Endothelial cell of umbilical vein (primary cell): ENCODE results near the gene PCSK6. TPM values are rescaled to one million over a fixed set of nuclear protein-coding genes. Genes with fewer than 3 reads are reported as not detected.

Experiments used
- BruUV-seq: library from RNA; stranded (reverse); fragments of 400-500 nt; replicated peaks from 2 replicates; lab custom pipeline; 2021; lab: Mats Ljungman, UMichigan
- CTCF ChIA-PET: fragments of 300-600, 350-600 bp; sonication (Branson Sonifier 250); formaldehyde crosslinking; loops from one replicate; lab custom pipeline; 2021; ENCODE audit warnings: antibody characterized with exemption, inconsistent platforms; lab: Charles Lee
- POLR2A ChIA-PET: fragments of 300-600, 350-600 bp; sonication (Branson Sonifier 250); formaldehyde crosslinking; loops from one replicate; lab custom pipeline; 2021; ENCODE audit warnings: antibody characterized with exemption, inconsistent platforms; lab: Charles Lee
- DNase-seq: peaks from one replicate; pipeline ENCODE4 v3.0.0-alpha.2; 2011; ENCODE audit warnings: low read depth, low spot score
- FAIRE-seq: peaks from 2 replicates; lab custom pipeline; 2011; peaks lifted over from hg19 to GRCh38; lab: Jason Lieb, UNC
- H2AFZ ChIP-seq: 2 replicates; pipeline ENCODE4 v1.6.0; 2012; ENCODE audit warnings: low read depth, low read length, control low read depth, inconsistent platforms
- H3K27ac ChIP-seq: 2 replicates; pipeline ENCODE4 v1.5.1; 2011; ENCODE audit warnings: low read depth, mild to moderate bottlenecking, control low read depth, low read length, moderate library complexity; ENCODE audit not compliant: insufficient read depth
- H3K27me3 ChIP-seq, 2 experiments: 2 replicates each; pipeline versions ENCODE4 v1.6.0 to v1.6.1; 2011; ENCODE audit warnings: low read length in 2 of 2, mixed read lengths in 1 of 2; ENCODE audit not compliant: control insufficient read depth in 2 of 2, insufficient read depth in 2 of 2
- H3K36me3 ChIP-seq, 2 experiments: 2 replicates in 1 of 2; 3 replicates in 1 of 2; pipeline ENCODE4 v1.5.1; 2011; ENCODE audit warnings: low read length in 2 of 2, mild to moderate bottlenecking in 1 of 2, moderate library complexity in 1 of 2; ENCODE audit not compliant: control insufficient read depth in 2 of 2, insufficient read depth in 2 of 2; ENCODE audit errors: extremely low read depth in 1 of 2
- H3K4me1 ChIP-seq: 3 replicates; pipeline ENCODE4 v1.5.1; 2011; ENCODE audit warnings: mild to moderate bottlenecking, low read length; ENCODE audit not compliant: control insufficient read depth, insufficient read depth; ENCODE audit errors: extremely low read depth
- H3K4me2 ChIP-seq: 2 replicates; pipeline ENCODE4 v1.6.1; 2011; ENCODE audit warnings: low read length, control low read depth, mixed read lengths; ENCODE audit not compliant: insufficient read depth
- H3K4me3 ChIP-seq, 3 experiments: fragments of 200-600 bp in 1 of 3; sonication (generic), shearing (Covaris generic) in 1 of 3; replicated peaks in 1 of 3; 2 replicates each; pipeline ENCODE4 v1.5.1; 2011 to 2016; ENCODE audit warnings: control low read depth in 3 of 3, low read length in 3 of 3, mild to moderate bottlenecking in 2 of 3, inconsistent platforms in 1 of 3, low read depth in 1 of 3, moderate library complexity in 1 of 3; ENCODE audit not compliant: insufficient read depth in 1 of 3
- H3K79me2 ChIP-seq: 2 replicates; pipeline ENCODE4 v1.6.0; 2012; ENCODE audit warnings: low read length, inconsistent platforms; ENCODE audit not compliant: control insufficient read depth, insufficient read depth
- H3K9ac ChIP-seq: replicated peaks from 2 replicates; pipeline ENCODE3; 2011; ENCODE audit warnings: low read length, control low read depth; ENCODE audit not compliant: insufficient read depth; ENCODE audit errors: extremely low read depth
- H3K9me1 ChIP-seq: replicated peaks from 3 replicates; pipeline ENCODE4 v1.6.0; 2011; ENCODE audit warnings: mild to moderate bottlenecking, low read length; ENCODE audit not compliant: control insufficient read depth, insufficient read depth; ENCODE audit errors: extremely low read depth
- H3K9me3 ChIP-seq: replicated peaks from 2 replicates; pipeline ENCODE4 v1.5.1; 2012; ENCODE audit warnings: low read length, inconsistent platforms; ENCODE audit not compliant: control insufficient read depth, insufficient read depth
- H4K20me1 ChIP-seq: replicated peaks from 2 replicates; pipeline ENCODE3; 2011; ENCODE audit warnings: mild to moderate bottlenecking, low read length; ENCODE audit not compliant: control insufficient read depth, insufficient read depth; ENCODE audit errors: extremely low read depth
- EZH2 ChIP-seq: IDR thresholded peaks from 2 replicates; pipeline ENCODE4 v1.6.1; 2012; ENCODE audit warnings: borderline replicate concordance, low read depth, mild to moderate bottlenecking, moderate library complexity, low read length, inconsistent platforms; ENCODE audit not compliant: severe bottlenecking
- FOS ChIP-seq: IDR thresholded peaks from 2 replicates; pipeline ENCODE4 v1.6.1; 2011; ENCODE audit warnings: mild to moderate bottlenecking, low read length, moderate library complexity, borderline replicate concordance; ENCODE audit not compliant: insufficient read depth
- JUN ChIP-seq: IDR thresholded peaks from 2 replicates; pipeline ENCODE4 v1.6.1; 2011; ENCODE audit warnings: borderline replicate concordance, low read depth; ENCODE audit not compliant: insufficient read length, insufficient read depth
- POLR2A ChIP-seq: IDR thresholded peaks from 2 replicates; pipeline ENCODE4 v1.6.1; 2012; ENCODE audit warnings: low read depth, mild to moderate bottlenecking, control low read depth, low read length
- POLR2AphosphoS5 ChIP-seq: IDR thresholded peaks from 2 replicates; pipeline ENCODE4 v1.6.1; 2012; ENCODE audit warnings: low read depth, mild to moderate bottlenecking, control low read depth, low read length, moderate library complexity; ENCODE audit not compliant: insufficient read depth
- dilution Hi-C: fragments of 300-500 bp; cut with MboI; formaldehyde crosslinking; loops from one replicate; pipeline ENCODE4 v1.15.0; 2019; ENCODE audit warnings: low sequenced_read_pairs; ENCODE audit not compliant: extremely low pct_ligation_motif_present
- intact Hi-C: fragments of 100-400 bp; cut with micrococcal nuclease; formaldehyde crosslinking; loops from one replicate; pipeline ENCODE4 v1.10.0; 2022
- polyA plus RNA-seq, 4 experiments: library from polyadenylated mRNA; depleted of rRNA in 3 of 4; stranded (reverse) in 3 of 4; unstranded in 1 of 4; fragments of >200 nt; gene quantifications; 2 replicates each; pipeline versions ENCODE4 v1.2.1 to v1.2.3, GENCODE V29; 2011 to 2012; ENCODE audit warnings: missing spikeins in 1 of 4
- total RNA-seq: library from RNA; stranded (reverse); gene quantifications from 2 replicates; pipeline ENCODE4 v1.2.3, GENCODE V29; 2021
- TF ChIP-seq, protein P1 (sequence below): IDR thresholded peaks from 2 replicates; pipeline ENCODE4 v1.6.1; 2011; ENCODE audit not compliant: insufficient read depth, insufficient read length
- TF ChIP-seq, protein P2 (sequence below), 2 donors: IDR thresholded peaks; 1 replicate in 1 of 2; 2 replicates in 1 of 2; pipeline ENCODE4 v1.5.1; 2011; ENCODE audit warnings: low read length in 2 of 2, mild to moderate bottlenecking in 2 of 2, moderate library complexity in 2 of 2, control low read depth in 1 of 2, inconsistent platforms in 1 of 2, low read depth in 1 of 2; ENCODE audit not compliant: insufficient read depth in 1 of 2; ENCODE audit errors: extremely low read depth in 1 of 2

The PCSK6 gene
- total and polyA plus RNA-seq, 2 donors (not counting 3 experiments of a cell fraction or from before 2014, with no cell fraction given) = 0.18 to 0.69 TPM

DNA sequence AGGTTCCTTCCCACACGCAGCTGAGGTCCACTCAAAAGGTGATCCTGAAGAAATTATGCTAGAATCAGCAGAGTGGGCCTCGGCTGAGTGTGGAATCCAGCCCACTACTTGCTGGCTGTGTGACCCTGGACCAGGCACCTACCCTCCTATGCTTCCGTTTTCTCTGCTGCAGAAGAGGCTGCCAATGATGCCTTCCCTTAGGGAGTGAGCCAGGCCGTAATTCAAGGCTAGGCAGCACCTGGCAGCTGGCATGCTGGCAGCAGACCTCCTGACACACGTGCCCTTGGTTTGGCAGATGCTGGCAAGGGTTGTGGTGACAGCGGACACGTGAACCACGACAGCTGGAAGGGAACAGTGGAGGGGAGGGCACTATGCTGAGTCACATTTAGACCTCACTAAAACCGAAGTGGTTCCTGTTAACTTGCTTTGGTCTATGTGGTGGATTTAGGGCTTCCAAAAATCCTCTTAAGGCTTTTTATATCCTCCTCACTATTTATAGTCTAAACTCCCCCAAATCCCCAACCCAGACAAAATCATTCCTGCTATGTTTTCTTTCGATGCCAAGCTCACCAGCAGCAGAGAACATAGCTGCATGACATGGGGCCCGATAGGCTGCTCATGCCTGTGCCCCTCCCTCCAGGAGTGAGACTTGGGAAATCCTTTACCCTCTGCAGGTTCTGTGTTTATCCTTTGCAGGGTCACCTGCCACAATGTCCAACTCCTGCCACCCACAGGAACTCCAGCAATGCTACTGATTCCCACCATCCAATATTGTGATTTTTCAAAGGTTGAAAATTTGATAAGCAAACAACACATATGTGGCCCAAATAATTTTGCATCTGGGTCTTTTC, 10.6 kb upstream of the PCSK6 start:
- intact Hi-C loops (no loop called here), dilution Hi-C loops (no loop called here)
- no peaks in the 10 kb centered on the region for H3K4me1 ChIP-seq
- H3K9me3 ChIP-seq = no peaks in the 10 kb centered on the region
- no peaks in the 10 kb centered on the region for H3K9me1 ChIP-seq
- peaks cover 4 to 8% of the 10 kb centered on the region in 2 experiments for H3K27me3 ChIP-seq
- H4K20me1 ChIP-seq = no peaks in the 10 kb centered on the region
- no peak for FAIRE-seq
- no peaks in the 10 kb centered on the region for H3K79me2 ChIP-seq
- no peak overlapping the region for H3K4me3 ChIP-seq
- H3K36me3 ChIP-seq = no peaks in the 10 kb centered on the region
- CTCF ChIA-PET = interaction anchor here (2.9 to 3.8 kb wide), 2 partner anchors 141 to 180 kb away, joined by 16 to 28 read pairs; no protein-coding TSS in a partner anchor
- no TSS peak for BruUV-seq
- POLR2A ChIA-PET = no interaction called here
- H2AFZ ChIP-seq = no peak overlapping the region
- H3K4me2 ChIP-seq = no peak overlapping the region
- TF ChIP-seq, protein P1, sequence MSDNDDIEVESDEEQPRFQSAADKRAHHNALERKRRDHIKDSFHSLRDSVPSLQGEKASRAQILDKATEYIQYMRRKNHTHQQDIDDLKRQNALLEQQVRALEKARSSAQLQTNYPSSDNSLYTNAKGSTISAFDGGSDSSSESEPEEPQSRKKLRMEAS = no peak
- no peak for TF ChIP-seq POLR2A
- no peak for TF ChIP-seq JUN
- TF ChIP-seq, protein P2, sequence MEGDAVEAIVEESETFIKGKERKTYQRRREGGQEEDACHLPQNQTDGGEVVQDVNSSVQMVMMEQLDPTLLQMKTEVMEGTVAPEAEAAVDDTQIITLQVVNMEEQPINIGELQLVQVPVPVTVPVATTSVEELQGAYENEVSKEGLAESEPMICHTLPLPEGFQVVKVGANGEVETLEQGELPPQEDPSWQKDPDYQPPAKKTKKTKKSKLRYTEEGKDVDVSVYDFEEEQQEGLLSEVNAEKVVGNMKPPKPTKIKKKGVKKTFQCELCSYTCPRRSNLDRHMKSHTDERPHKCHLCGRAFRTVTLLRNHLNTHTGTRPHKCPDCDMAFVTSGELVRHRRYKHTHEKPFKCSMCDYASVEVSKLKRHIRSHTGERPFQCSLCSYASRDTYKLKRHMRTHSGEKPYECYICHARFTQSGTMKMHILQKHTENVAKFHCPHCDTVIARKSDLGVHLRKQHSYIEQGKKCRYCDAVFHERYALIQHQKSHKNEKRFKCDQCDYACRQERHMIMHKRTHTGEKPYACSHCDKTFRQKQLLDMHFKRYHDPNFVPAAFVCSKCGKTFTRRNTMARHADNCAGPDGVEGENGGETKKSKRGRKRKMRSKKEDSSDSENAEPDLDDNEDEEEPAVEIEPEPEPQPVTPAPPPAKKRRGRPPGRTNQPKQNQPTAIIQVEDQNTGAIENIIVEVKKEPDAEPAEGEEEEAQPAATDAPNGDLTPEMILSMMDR (IDR thresholded peaks at IDR 0.05; ENCODE audit: extremely low read depth in 1 of 2, insufficient read depth in 1 of 2, low read depth in 1 of 2, low read length in 2 of 2) = no peak
- no peak for TF ChIP-seq EZH2
- no peak for TF ChIP-seq FOS
- no peak for TF ChIP-seq POLR2AphosphoS5
- H3K27ac ChIP-seq = no peak overlapping the region
- DNase-seq = no peak
- no peak overlapping the region for H3K9ac ChIP-seq
